ENCODE results near the gene CYP27C1.

The CYP27C1 gene

DNA sequence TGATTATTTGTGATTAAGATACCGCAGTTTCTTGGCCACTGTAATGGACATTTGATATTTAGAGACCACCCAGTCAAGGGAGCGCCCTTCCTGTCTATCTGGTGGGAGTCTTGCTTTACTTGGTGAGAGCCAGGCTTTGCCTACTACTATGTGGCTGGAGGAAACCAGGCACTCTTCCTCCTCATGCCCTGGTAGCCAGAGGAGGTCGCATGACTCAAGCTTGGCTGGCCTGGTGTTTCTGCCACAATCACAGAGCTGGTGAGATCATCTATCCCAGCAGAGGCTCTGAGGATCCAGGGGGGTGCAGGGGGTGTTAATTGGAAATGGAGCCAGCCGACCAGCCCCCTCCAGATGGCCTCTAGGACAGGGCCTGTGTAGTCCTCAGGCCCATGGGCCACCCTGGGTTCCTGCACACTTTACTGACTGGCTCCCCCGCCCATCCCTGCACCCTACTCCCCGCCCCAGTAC lies 66.4 kb downstream of the CYP27C1 start:
- H3K9ac ChIP-seq (ENCODE audit: low read length) = no peak overlapping the region
- H3K4me1 ChIP-seq (ENCODE audit: low read length) = peaks cover 14% of the 10 kb centered on the region
- no peak overlapping the region for H3K4me2 ChIP-seq (ENCODE audit: low read length)
- no peak overlapping the region for H3K27ac ChIP-seq (ENCODE audit: low read length)
- TF ChIP-seq, protein P1, sequence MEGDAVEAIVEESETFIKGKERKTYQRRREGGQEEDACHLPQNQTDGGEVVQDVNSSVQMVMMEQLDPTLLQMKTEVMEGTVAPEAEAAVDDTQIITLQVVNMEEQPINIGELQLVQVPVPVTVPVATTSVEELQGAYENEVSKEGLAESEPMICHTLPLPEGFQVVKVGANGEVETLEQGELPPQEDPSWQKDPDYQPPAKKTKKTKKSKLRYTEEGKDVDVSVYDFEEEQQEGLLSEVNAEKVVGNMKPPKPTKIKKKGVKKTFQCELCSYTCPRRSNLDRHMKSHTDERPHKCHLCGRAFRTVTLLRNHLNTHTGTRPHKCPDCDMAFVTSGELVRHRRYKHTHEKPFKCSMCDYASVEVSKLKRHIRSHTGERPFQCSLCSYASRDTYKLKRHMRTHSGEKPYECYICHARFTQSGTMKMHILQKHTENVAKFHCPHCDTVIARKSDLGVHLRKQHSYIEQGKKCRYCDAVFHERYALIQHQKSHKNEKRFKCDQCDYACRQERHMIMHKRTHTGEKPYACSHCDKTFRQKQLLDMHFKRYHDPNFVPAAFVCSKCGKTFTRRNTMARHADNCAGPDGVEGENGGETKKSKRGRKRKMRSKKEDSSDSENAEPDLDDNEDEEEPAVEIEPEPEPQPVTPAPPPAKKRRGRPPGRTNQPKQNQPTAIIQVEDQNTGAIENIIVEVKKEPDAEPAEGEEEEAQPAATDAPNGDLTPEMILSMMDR (IDR thresholded peaks at IDR 0.05; ENCODE audit: low read depth, low read length) = no peak
- no peak for TF ChIP-seq EZH2phosphoT487 (IDR thresholded peaks at IDR 0.05; ENCODE audit: low read depth)
- peaks cover 8% of the 10 kb centered on the region; the same call in 1 of the 2 replicates for H3K27me3 ChIP-seq (ENCODE audit: low read depth, low read length)
- H3K79me2 ChIP-seq (ENCODE audit: low read length) = no peaks in the 10 kb centered on the region
- H3K4me3 ChIP-seq (ENCODE audit: low read length) = no peak overlapping the region
- peaks cover 6% of the 10 kb centered on the region; the same call in 1 of the 2 replicates for H3K9me3 ChIP-seq (ENCODE audit: insufficient read depth, low read length)
- no peaks in the 10 kb centered on the region for H4K20me1 ChIP-seq (ENCODE audit: insufficient read depth, low read length)
- no peaks in the 10 kb centered on the region for H3K36me3 ChIP-seq (replicated peaks; ENCODE audit: low read depth, low read length)
- no peak overlapping the region for H2AFZ ChIP-seq (ENCODE audit: low read depth, low read length)

DNA sequence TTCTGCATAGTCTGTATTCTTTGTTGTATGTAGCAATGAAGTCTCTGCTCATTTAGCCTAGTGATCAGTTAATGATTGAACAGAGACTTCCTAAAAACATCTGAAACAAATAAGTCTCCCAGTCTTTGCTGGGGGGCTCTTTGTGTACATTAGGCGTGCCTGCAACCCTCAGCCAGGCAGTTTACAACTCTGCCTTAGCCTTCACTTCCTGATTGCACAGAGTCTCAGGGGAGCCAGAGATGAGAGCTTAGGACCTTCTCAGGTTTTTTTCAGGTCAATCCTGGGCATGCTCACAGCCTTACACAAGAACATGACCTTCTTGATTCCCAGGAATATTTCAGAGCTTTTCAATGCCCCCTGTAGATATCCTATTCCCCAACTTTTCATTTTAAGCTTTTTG lies 69.1 kb downstream of the CYP27C1 start:
- no peaks in the 10 kb centered on the region for H3K79me2 ChIP-seq (ENCODE audit: low read length)
- no peak overlapping the region for H3K4me3 ChIP-seq (ENCODE audit: low read length)
- no peaks in the 10 kb centered on the region for H3K4me1 ChIP-seq (ENCODE audit: low read length)
- no peaks in the 10 kb centered on the region for H4K20me1 ChIP-seq (ENCODE audit: insufficient read depth, low read length)
- no peak overlapping the region for H3K4me2 ChIP-seq (ENCODE audit: low read length)
- H3K27ac ChIP-seq (ENCODE audit: low read length) = no peak overlapping the region
- H3K36me3 ChIP-seq (replicated peaks; ENCODE audit: low read depth, low read length) = no peaks in the 10 kb centered on the region
- peaks cover 6% of the 10 kb centered on the region; the same call in 1 of the 2 replicates for H3K9me3 ChIP-seq (ENCODE audit: insufficient read depth, low read length)
- H3K9ac ChIP-seq (ENCODE audit: low read length) = no peak overlapping the region
- H2AFZ ChIP-seq (ENCODE audit: low read depth, low read length) = no peak overlapping the region
- TF ChIP-seq EZH2phosphoT487 (IDR thresholded peaks at IDR 0.05; ENCODE audit: low read depth) = no peak
- TF ChIP-seq, protein P1 (IDR thresholded peaks at IDR 0.05; ENCODE audit: low read depth, low read length) = no peak
- H3K27me3 ChIP-seq (ENCODE audit: low read depth, low read length) = peaks cover 2% of the 10 kb centered on the region; the same call in 1 of the 2 replicates

DNA sequence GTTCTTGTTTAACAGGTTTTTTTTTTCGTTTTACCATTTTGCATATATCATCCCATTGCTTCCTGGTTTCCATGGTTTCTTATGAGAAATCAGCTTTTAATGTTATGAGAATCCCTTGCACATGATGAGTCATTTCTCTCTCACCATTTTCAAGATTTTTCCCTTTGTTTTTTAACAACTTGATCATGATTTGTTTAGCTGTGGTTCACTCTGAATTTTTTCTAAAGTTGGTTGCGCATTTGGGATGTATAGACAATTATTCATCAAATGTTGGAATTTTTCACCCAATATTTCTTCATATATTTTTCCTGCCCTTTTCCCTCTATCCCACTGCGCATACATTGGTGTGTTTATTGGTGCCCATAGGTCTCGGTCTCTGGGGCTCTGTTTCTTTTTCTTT lies 70.7 kb downstream of the CYP27C1 start:
- Histone ChIP-seq H3K4me3 (ENCODE audit: low read length) (no peak overlapping the region), H2AFZ (ENCODE audit: low read depth, low read length) (no peak overlapping the region), H3K4me2 (ENCODE audit: low read length) (no peak overlapping the region), H3K36me3 (replicated peaks; ENCODE audit: low read depth, low read length) (no peaks in the 10 kb centered on the region), H3K9ac (ENCODE audit: low read length) (no peak overlapping the region), H4K20me1 (ENCODE audit: insufficient read depth, low read length) (no peaks in the 10 kb centered on the region), H3K4me1 (ENCODE audit: low read length) (no peaks in the 10 kb centered on the region), H3K27ac (ENCODE audit: low read length) (no peak overlapping the region), H3K9me3 (ENCODE audit: insufficient read depth, low read length) (peaks cover 6% of the 10 kb centered on the region; the same call in 1 of the 2 replicates), H3K27me3 (ENCODE audit: low read depth, low read length) (no peaks in the 10 kb centered on the region), H3K79me2 (ENCODE audit: low read length) (no peaks in the 10 kb centered on the region)
- TF ChIP-seq, protein P1 (IDR thresholded peaks at IDR 0.05; ENCODE audit: low read depth, low read length) = no peak
- TF ChIP-seq EZH2phosphoT487 (IDR thresholded peaks at IDR 0.05; ENCODE audit: low read depth) = no peak

DNA sequence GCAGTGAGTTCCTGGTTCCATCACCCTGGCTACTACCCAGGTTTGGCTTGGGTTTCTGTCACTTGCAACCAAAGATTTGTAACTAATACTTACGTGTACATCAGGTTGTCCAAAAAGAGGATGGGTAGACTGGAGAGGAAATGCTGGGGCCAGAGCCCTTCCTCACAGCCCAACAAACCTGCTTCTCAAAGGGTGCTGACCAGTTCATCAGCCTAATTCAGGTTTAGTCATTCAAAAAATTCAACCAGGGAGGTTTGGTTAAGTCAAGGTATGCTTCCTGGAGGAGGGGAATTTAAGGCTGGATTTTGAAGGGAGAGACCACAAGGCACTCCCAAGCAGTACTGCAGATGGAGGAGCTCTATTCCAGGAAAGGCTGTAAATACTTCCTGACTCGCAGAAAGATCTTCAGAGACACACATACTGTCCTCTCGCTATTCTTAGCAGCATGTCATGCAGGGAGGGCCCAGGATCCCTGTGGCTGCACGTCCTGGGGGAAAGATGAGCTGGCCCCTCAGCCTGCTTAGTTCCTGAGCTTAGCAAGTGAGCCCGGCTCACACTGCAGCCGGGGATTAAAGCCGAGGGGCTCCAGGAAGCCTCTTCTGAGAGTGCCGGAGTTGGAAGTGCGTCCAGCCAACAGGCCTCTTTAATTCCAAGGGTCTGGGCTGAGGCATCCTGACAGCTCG lies 73.1 kb downstream of the CYP27C1 start:
- no peaks in the 10 kb centered on the region for H3K36me3 ChIP-seq (replicated peaks; ENCODE audit: low read depth, low read length)
- H3K79me2 ChIP-seq (ENCODE audit: low read length) = no peaks in the 10 kb centered on the region
- H3K9ac ChIP-seq (ENCODE audit: low read length) = no peak overlapping the region
- H3K27me3 ChIP-seq (ENCODE audit: low read depth, low read length) = no peaks in the 10 kb centered on the region
- H3K27ac ChIP-seq (ENCODE audit: low read length) = no peak overlapping the region
- H3K4me3 ChIP-seq (ENCODE audit: low read length) = no peak overlapping the region
- no peaks in the 10 kb centered on the region for H4K20me1 ChIP-seq (ENCODE audit: insufficient read depth, low read length)
- H2AFZ ChIP-seq (ENCODE audit: low read depth, low read length) = no peak overlapping the region
- H3K4me2 ChIP-seq (ENCODE audit: low read length) = no peak overlapping the region
- peaks cover 6% of the 10 kb centered on the region; the same call in 1 of the 2 replicates for H3K9me3 ChIP-seq (ENCODE audit: insufficient read depth, low read length)
- TF ChIP-seq, protein P1 (IDR thresholded peaks at IDR 0.05; ENCODE audit: low read depth, low read length) = no peak
- no peak for TF ChIP-seq EZH2phosphoT487 (IDR thresholded peaks at IDR 0.05; ENCODE audit: low read depth)
- no peaks in the 10 kb centered on the region for H3K4me1 ChIP-seq (ENCODE audit: low read length)
